Measurements from ENCODE around the gene MAPK8.

- no peak for TF ChIP-seq CTCF (IDR thresholded peaks at IDR 0.05)
- TF ChIP-seq POLR2AphosphoS5 (IDR thresholded peaks at IDR 0.05) = no peak
- TF ChIP-seq POLR2A (IDR thresholded peaks at IDR 0.05) = no peak
These were observed 99.7 kb downstream of the MAPK8 start for GRCh38 chr10:48406204-48406603.

Measured in transverse colon (tissue), 4 donors.